ENCODE results near the gene TPGS2. TPM values are rescaled to one million over a fixed set of nuclear protein-coding genes. Genes with fewer than 3 reads are reported as not detected.

The TPGS2 gene
- total and polyA plus RNA-seq, 2 of the 13 experiments (the other 11 are each of a cell fraction or from before 2014, with no cell fraction given) = 73.3 to 137 TPM

- TF ChIP-seq, protein P1, sequence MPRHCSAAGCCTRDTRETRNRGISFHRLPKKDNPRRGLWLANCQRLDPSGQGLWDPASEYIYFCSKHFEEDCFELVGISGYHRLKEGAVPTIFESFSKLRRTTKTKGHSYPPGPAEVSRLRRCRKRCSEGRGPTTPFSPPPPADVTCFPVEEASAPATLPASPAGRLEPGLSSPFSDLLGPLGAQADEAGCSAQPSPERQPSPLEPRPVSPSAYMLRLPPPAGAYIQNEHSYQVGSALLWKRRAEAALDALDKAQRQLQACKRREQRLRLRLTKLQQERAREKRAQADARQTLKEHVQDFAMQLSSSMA (CRISPR knock-in tag; IDR thresholded peaks at IDR 0.05) = peak; percentile 90; the same call in 1 of the 2 replicates
- TF ChIP-seq SOX13 (IDR thresholded peaks at IDR 0.05) (no peak), SOX13 (CRISPR knock-in tag; conservative IDR thresholded peaks at IDR 0.05 in 1 of 2, IDR thresholded peaks at IDR 0.05 in 1 of 2) (0 out of 4 replicates have a peak, but pooled peaks of 1 of the 2 experiments have one; percentile 20), ZSCAN30 (CRISPR knock-in tag; IDR thresholded peaks at IDR 0.05) (no peak), DMAP1 (CRISPR knock-in tag; IDR thresholded peaks at IDR 0.05) (peak; percentile 79), TP53 (CRISPR knock-in tag; conservative IDR thresholded peaks at IDR 0.05) (0 out of 2 replicates have a peak, but pooled peaks have one; percentile 16), ZNF446 (CRISPR knock-in tag; IDR thresholded peaks at IDR 0.05) (0 out of 2 replicates have a peak, but pooled peaks have one; percentile 30), TOE1 (CRISPR knock-in tag; IDR thresholded peaks at IDR 0.05) (peak; percentile 66; the same call in 1 of the 2 replicates), ETV6 (CRISPR knock-in tag; conservative IDR thresholded peaks at IDR 0.05) (peak; percentile 48; the same call in 1 of the 2 replicates), ERF (CRISPR knock-in tag; IDR thresholded peaks at IDR 0.05) (peak; percentile 46; the same call in 1 of the 2 replicates), GRHL1 (CRISPR knock-in tag; conservative IDR thresholded peaks at IDR 0.05) (no peak), HES4 (CRISPR knock-in tag; IDR thresholded peaks at IDR 0.05; ENCODE audit: borderline replicate concordance) (no peak), ZNF431 (CRISPR knock-in tag; IDR thresholded peaks at IDR 0.05; ENCODE audit: borderline replicate concordance, low read depth) (0 out of 2 replicates have a peak, but pooled peaks have one; percentile 69), ZNF616 (CRISPR knock-in tag; IDR thresholded peaks at IDR 0.05; ENCODE audit: low read depth) (peak; percentile 36; the same call in 1 of the 2 replicates)
- TF ChIP-seq, protein P2, sequence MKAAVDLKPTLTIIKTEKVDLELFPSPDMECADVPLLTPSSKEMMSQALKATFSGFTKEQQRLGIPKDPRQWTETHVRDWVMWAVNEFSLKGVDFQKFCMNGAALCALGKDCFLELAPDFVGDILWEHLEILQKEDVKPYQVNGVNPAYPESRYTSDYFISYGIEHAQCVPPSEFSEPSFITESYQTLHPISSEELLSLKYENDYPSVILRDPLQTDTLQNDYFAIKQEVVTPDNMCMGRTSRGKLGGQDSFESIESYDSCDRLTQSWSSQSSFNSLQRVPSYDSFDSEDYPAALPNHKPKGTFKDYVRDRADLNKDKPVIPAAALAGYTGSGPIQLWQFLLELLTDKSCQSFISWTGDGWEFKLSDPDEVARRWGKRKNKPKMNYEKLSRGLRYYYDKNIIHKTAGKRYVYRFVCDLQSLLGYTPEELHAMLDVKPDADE (CRISPR knock-in tag; IDR thresholded peaks at IDR 0.05) = no peak
- TF ChIP-seq, protein P3, sequence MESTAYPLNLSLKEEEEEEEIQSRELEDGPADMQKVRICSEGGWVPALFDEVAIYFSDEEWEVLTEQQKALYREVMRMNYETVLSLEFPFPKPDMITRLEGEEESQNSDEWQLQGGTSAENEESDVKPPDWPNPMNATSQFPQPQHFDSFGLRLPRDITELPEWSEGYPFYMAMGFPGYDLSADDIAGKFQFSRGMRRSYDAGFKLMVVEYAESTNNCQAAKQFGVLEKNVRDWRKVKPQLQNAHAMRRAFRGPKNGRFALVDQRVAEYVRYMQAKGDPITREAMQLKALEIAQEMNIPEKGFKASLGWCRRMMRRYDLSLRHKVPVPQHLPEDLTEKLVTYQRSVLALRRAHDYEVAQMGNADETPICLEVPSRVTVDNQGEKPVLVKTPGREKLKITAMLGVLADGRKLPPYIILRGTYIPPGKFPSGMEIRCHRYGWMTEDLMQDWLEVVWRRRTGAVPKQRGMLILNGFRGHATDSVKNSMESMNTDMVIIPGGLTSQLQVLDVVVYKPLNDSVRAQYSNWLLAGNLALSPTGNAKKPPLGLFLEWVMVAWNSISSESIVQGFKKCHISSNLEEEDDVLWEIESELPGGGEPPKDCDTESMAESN (CRISPR knock-in tag; conservative IDR thresholded peaks at IDR 0.05) = 0 out of 2 replicates have a peak, but pooled peaks have one; percentile 42
- TF ChIP-seq, protein P4, sequence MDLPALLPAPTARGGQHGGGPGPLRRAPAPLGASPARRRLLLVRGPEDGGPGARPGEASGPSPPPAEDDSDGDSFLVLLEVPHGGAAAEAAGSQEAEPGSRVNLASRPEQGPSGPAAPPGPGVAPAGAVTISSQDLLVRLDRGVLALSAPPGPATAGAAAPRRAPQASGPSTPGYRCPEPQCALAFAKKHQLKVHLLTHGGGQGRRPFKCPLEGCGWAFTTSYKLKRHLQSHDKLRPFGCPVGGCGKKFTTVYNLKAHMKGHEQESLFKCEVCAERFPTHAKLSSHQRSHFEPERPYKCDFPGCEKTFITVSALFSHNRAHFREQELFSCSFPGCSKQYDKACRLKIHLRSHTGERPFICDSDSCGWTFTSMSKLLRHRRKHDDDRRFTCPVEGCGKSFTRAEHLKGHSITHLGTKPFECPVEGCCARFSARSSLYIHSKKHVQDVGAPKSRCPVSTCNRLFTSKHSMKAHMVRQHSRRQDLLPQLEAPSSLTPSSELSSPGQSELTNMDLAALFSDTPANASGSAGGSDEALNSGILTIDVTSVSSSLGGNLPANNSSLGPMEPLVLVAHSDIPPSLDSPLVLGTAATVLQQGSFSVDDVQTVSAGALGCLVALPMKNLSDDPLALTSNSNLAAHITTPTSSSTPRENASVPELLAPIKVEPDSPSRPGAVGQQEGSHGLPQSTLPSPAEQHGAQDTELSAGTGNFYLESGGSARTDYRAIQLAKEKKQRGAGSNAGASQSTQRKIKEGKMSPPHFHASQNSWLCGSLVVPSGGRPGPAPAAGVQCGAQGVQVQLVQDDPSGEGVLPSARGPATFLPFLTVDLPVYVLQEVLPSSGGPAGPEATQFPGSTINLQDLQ (CRISPR knock-in tag; IDR thresholded peaks at IDR 0.05) = 0 out of 2 replicates have a peak, but pooled peaks have one; percentile 41
- TF ChIP-seq, protein P5, sequence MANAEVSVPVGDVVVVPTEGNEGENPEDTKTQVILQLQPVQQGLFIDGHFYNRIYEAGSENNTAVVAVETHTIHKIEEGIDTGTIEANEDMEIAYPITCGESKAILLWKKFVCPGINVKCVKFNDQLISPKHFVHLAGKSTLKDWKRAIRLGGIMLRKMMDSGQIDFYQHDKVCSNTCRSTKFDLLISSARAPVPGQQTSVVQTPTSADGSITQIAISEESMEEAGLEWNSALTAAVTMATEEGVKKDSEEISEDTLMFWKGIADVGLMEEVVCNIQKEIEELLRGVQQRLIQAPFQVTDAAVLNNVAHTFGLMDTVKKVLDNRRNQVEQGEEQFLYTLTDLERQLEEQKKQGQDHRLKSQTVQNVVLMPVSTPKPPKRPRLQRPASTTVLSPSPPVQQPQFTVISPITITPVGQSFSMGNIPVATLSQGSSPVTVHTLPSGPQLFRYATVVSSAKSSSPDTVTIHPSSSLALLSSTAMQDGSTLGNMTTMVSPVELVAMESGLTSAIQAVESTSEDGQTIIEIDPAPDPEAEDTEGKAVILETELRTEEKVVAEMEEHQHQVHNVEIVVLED (CRISPR knock-in tag; IDR thresholded peaks at IDR 0.05; ENCODE audit: borderline replicate concordance) = peak; percentile 77; the same call in 1 of the 2 replicates
Measured at GRCh38 chr18:36828630-36829361, at the start of gene TPGS2, which contains the start of gene KIAA1328 (continued).
